ENCODE data around the gene KCP. TPM values are rescaled to one million over a fixed set of nuclear protein-coding genes. Genes with fewer than 3 reads are reported as not detected.

The KCP gene
- polyA plus RNA-seq, 1 donor from 2014 or later = 0.31 TPM

GRCh38 chr7:128882134-128882533 is 28.4 kb downstream of the KCP start:
- H3K36me3 ChIP-seq (ENCODE audit: insufficient read depth, low read length) = no peaks in the 10 kb centered on the region
- no peaks in the 10 kb centered on the region for H3K9me2 ChIP-seq (ENCODE audit: insufficient read depth, low read length)
- no peaks in the 10 kb centered on the region for H3K9me3 ChIP-seq (ENCODE audit: low read length)
- H3K4me3 ChIP-seq (ENCODE audit: low read length) = no peak overlapping the region
- no peaks in the 10 kb centered on the region for H3K27me3 ChIP-seq (ENCODE audit: insufficient read depth, low read depth, low read length)
- no peaks in the 10 kb centered on the region for H3K79me2 ChIP-seq (replicated peaks; ENCODE audit: insufficient read depth, low read length)
- H3F3A ChIP-seq (ENCODE audit: insufficient read depth, low read length, poor library complexity, severe bottlenecking) = no peaks in the 10 kb centered on the region
- no peak overlapping the region for H3K4me2 ChIP-seq (ENCODE audit: low read length)
- no peak overlapping the region for H3K9ac ChIP-seq (ENCODE audit: low read length)
- no peak overlapping the region for H3K27ac ChIP-seq (ENCODE audit: low read length)
- no peaks in the 10 kb centered on the region for H4K20me1 ChIP-seq (ENCODE audit: insufficient read depth)
- TF ChIP-seq TAF1 (IDR thresholded peaks at IDR 0.05; ENCODE audit: low read depth) (no peak), POLR2AphosphoS5 (IDR thresholded peaks at IDR 0.05) (no peak), SMC3 (conservative IDR thresholded peaks at IDR 0.05; ENCODE audit: poor library complexity) (no peak), MXI1 (conservative IDR thresholded peaks at IDR 0.05; ENCODE audit: poor library complexity, severe bottlenecking) (no peak), EP300 (conservative IDR thresholded peaks at IDR 0.05; ENCODE audit: poor library complexity, severe bottlenecking) (no peak), CTCF (IDR thresholded peaks at IDR 0.05; ENCODE audit: poor library complexity, severe bottlenecking) (no peak), REST (IDR thresholded peaks at IDR 0.05; ENCODE audit: borderline replicate concordance) (no peak), RAD21 (conservative IDR thresholded peaks at IDR 0.05) (no peak), EZH2 (IDR thresholded peaks at IDR 0.05; ENCODE audit: borderline replicate concordance, insufficient read depth, low read length, poor library complexity, severe bottlenecking) (no peak)
- H2AFZ ChIP-seq (ENCODE audit: low read depth, low read length) = no peak overlapping the region

DNA sequence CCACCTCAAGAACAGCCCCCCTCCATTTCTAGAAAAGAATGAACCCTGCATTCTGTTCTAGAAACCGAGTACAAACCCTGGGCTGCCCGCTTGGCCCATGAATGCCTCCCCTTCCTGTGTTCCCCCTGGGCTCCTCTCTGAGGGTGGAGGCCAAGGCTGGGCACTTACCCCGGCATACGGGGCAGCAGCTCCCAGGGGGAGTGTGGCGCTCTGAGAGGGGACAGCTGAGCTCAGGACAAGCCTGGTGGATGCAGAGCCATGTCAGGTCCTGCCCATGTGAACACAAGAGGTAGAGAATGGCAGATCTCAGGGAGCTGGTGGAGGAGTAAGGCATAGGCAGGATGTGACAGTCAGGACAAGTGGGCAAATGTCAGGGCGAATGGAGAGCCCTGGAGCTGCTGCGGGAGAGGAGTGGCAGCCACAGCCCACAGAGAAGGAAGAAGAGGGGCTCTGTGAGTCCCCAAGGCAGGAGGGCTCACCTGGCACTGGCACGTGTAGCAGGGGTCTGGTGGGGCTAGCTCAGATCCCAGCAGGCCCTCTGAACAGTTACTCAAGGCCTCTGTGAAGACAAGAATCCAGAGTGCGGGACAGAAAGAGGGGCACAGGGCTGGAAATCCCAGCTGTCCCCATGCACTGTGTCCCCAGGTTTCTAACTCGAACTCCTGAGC is 28.9 kb downstream of the KCP start:
- Histone ChIP-seq H3K9me2 (ENCODE audit: insufficient read depth, low read length) (no peaks in the 10 kb centered on the region), H4K20me1 (ENCODE audit: insufficient read depth) (no peaks in the 10 kb centered on the region), H3K9me3 (ENCODE audit: low read length) (no peaks in the 10 kb centered on the region), H3K27ac (ENCODE audit: low read length) (no peak overlapping the region), H3K36me3 (ENCODE audit: insufficient read depth, low read length) (no peaks in the 10 kb centered on the region), H3K27me3 (ENCODE audit: insufficient read depth, low read depth, low read length) (no peaks in the 10 kb centered on the region), H2AFZ (ENCODE audit: low read depth, low read length) (no peak overlapping the region), H3K79me2 (replicated peaks; ENCODE audit: insufficient read depth, low read length) (no peaks in the 10 kb centered on the region), H3F3A (ENCODE audit: insufficient read depth, low read length, poor library complexity, severe bottlenecking) (no peaks in the 10 kb centered on the region), H3K4me3 (ENCODE audit: low read length) (no peak overlapping the region), H3K4me2 (ENCODE audit: low read length) (no peak overlapping the region), H3K9ac (ENCODE audit: low read length) (no peak overlapping the region)
- no peak for TF ChIP-seq CTCF (IDR thresholded peaks at IDR 0.05; ENCODE audit: poor library complexity, severe bottlenecking)
- no peak for TF ChIP-seq EP300 (conservative IDR thresholded peaks at IDR 0.05; ENCODE audit: poor library complexity, severe bottlenecking)
- TF ChIP-seq TAF1 (IDR thresholded peaks at IDR 0.05; ENCODE audit: low read depth) = no peak
- TF ChIP-seq MXI1 (conservative IDR thresholded peaks at IDR 0.05; ENCODE audit: poor library complexity, severe bottlenecking) = no peak
